NT2/D1 (cell line): ENCODE results near the gene ANKMY2.

Experiments used
- SUZ12 ChIP-seq: IDR thresholded peaks from 2 replicates; pipeline ENCODE4 v1.6.1; 2011; ENCODE audit not compliant: insufficient read length, insufficient read depth; ENCODE audit errors: extremely low read depth
- YY1 ChIP-seq: IDR thresholded peaks from 2 replicates; pipeline ENCODE4 v1.6.1; 2011; ENCODE audit not compliant: insufficient read length, insufficient read depth

- TF ChIP-seq SUZ12 (no peak), YY1 (no peak)
Measured at GRCh38 chr7:16688249-16688648, 42.7 kb upstream of the ANKMY2 start.
